Endothelial cell of umbilical vein (primary cell): ENCODE data around the gene KLHL24.

ENCODE experiments used
- CTCF ChIP-seq, 2 donors: IDR thresholded peaks; 1 replicate in 1 of 2; 2 replicates in 1 of 2; pipeline ENCODE4 v1.5.1; 2011; ENCODE audit warnings: low read length in 2 of 2, mild to moderate bottlenecking in 2 of 2, moderate library complexity in 2 of 2, control low read depth in 1 of 2, inconsistent platforms in 1 of 2, low read depth in 1 of 2; ENCODE audit not compliant: insufficient read depth in 1 of 2; ENCODE audit errors: extremely low read depth in 1 of 2
- EZH2 ChIP-seq: IDR thresholded peaks from 2 replicates; pipeline ENCODE4 v1.6.1; 2012; ENCODE audit warnings: borderline replicate concordance, low read depth, mild to moderate bottlenecking, moderate library complexity, low read length, inconsistent platforms; ENCODE audit not compliant: severe bottlenecking
- POLR2A ChIP-seq: IDR thresholded peaks from 2 replicates; pipeline ENCODE4 v1.6.1; 2012; ENCODE audit warnings: low read depth, mild to moderate bottlenecking, control low read depth, low read length

GRCh38 chr3:183619624-183620251 is 15.7 kb upstream of the KLHL24 start:
- TF ChIP-seq EZH2 (no peak), POLR2A (no peak), CTCF (IDR thresholded peaks at IDR 0.05; ENCODE audit: extremely low read depth in 1 of 2, insufficient read depth in 1 of 2, low read depth in 1 of 2, low read length in 2 of 2) (no peak)
